Osteocyte (in vitro differentiated cells): ENCODE data around the gene GAPDHS. TPM values are rescaled to one million over a fixed set of nuclear protein-coding genes. Genes with fewer than 3 reads are reported as not detected.

Source experiments
- DNase-seq: peaks from one replicate; pipeline ENCODE4 v3.0.0; 2021; ENCODE audit warnings: mixed read lengths; ENCODE audit not compliant: unreplicated experiment; ENCODE audit errors: extremely low spot score
- H3K27ac Mint-ChIP-seq: one replicate; pipeline ENCODE4 v1.8.0; 2021; ENCODE audit warnings: mild to moderate bottlenecking, mixed read lengths; ENCODE audit not compliant: unreplicated experiment
- H3K27me3 Mint-ChIP-seq: one replicate; pipeline ENCODE4 v1.8.0; 2021; ENCODE audit warnings: mixed read lengths; ENCODE audit not compliant: unreplicated experiment
- H3K36me3 Mint-ChIP-seq: one replicate; pipeline ENCODE4 v1.8.0; 2021; ENCODE audit warnings: mixed read lengths; ENCODE audit not compliant: unreplicated experiment
- H3K4me1 Mint-ChIP-seq: one replicate; pipeline ENCODE4 v1.8.0; 2021; ENCODE audit warnings: mixed read lengths; ENCODE audit not compliant: unreplicated experiment
- H3K4me3 Mint-ChIP-seq: one replicate; pipeline ENCODE4 v1.8.0; 2021; ENCODE audit warnings: mild to moderate bottlenecking, moderate library complexity, mixed read lengths; ENCODE audit not compliant: unreplicated experiment
- H3K9me3 Mint-ChIP-seq: one replicate; pipeline ENCODE4 v1.8.0; 2021; ENCODE audit warnings: mixed read lengths; ENCODE audit not compliant: unreplicated experiment
- total RNA-seq: library from RNA; stranded (reverse); gene quantifications from 2 replicates; pipeline ENCODE4 v1.2.1, GENCODE V29; 2021
- TF ChIP-seq, protein P1 (sequence below): fragments of 200-600 bp; sonication (generic); IDR thresholded peaks from 2 replicates; pipeline ENCODE4 v1.5.0; 2021; ENCODE audit warnings: antibody characterized with exemption, mild to moderate bottlenecking, moderate library complexity

Gene GAPDHS
- total RNA-seq, 1 donor from 2014 or later = not detected

GRCh38 chr19:35592226-35592625, 59.0 kb downstream of the GAPDHS start:
- H3K36me3 Mint-ChIP-seq = no peaks in the 10 kb centered on the region
- H3K27me3 Mint-ChIP-seq = peaks cover 10% of the 10 kb centered on the region
- DNase-seq = no peak
- H3K4me3 Mint-ChIP-seq = no peak overlapping the region
- H3K27ac Mint-ChIP-seq = no peak overlapping the region
- TF ChIP-seq, protein P1, sequence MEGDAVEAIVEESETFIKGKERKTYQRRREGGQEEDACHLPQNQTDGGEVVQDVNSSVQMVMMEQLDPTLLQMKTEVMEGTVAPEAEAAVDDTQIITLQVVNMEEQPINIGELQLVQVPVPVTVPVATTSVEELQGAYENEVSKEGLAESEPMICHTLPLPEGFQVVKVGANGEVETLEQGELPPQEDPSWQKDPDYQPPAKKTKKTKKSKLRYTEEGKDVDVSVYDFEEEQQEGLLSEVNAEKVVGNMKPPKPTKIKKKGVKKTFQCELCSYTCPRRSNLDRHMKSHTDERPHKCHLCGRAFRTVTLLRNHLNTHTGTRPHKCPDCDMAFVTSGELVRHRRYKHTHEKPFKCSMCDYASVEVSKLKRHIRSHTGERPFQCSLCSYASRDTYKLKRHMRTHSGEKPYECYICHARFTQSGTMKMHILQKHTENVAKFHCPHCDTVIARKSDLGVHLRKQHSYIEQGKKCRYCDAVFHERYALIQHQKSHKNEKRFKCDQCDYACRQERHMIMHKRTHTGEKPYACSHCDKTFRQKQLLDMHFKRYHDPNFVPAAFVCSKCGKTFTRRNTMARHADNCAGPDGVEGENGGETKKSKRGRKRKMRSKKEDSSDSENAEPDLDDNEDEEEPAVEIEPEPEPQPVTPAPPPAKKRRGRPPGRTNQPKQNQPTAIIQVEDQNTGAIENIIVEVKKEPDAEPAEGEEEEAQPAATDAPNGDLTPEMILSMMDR = peak; percentile 50
- H3K9me3 Mint-ChIP-seq = no peaks in the 10 kb centered on the region
- peaks cover 3% of the 10 kb centered on the region for H3K4me1 Mint-ChIP-seq

Other genes with a start within 250 kb of the GAPDHS start
- gene MAG, start 241.3 kb upstream of the GAPDHS start, total RNA-seq = not detected in 2 replicates
- not detected in 2 replicates for gene CD22, start 204.3 kb upstream of the GAPDHS start, total RNA-seq
- gene FFAR1, start 185.6 kb upstream of the GAPDHS start, total RNA-seq = not detected in 2 replicates
- not detected in 2 replicates for gene FFAR3, start 175.0 kb upstream of the GAPDHS start, total RNA-seq
- not detected in 2 replicates for gene GPR42, start 162.4 kb upstream of the GAPDHS start, total RNA-seq
- not detected in 2 replicates for gene FFAR2, start 85.2 kb upstream of the GAPDHS start, total RNA-seq
- gene KRTDAP, start 43.0 kb upstream of the GAPDHS start, total RNA-seq = not detected in 2 replicates
- not detected in 2 replicates for gene DMKN, start 19.8 kb upstream of the GAPDHS start, total RNA-seq
- gene SBSN, start 5.1 kb upstream of the GAPDHS start, total RNA-seq = not detected in 2 replicates
- 110 and 111 TPM in 2 replicates for gene TMEM147, start 12.2 kb downstream of the GAPDHS start, total RNA-seq
- gene ATP4A, start 30.2 kb downstream of the GAPDHS start, total RNA-seq = not detected in 2 replicates
- gene PMIS2, start 52.7 kb downstream of the GAPDHS start, total RNA-seq = not detected in 2 replicates
- gene HAUS5, start 79.3 kb downstream of the GAPDHS start, total RNA-seq = 15.0 and 16.6 TPM in 2 replicates
- gene RBM42, start 95.6 kb downstream of the GAPDHS start, total RNA-seq = 88.9 and 95.3 TPM in 2 replicates
- 1.2 and 1.3 TPM in 2 replicates for gene ETV2, start 108.3 kb downstream of the GAPDHS start, total RNA-seq
- gene COX6B1, start 114.9 kb downstream of the GAPDHS start, total RNA-seq = 317 and 370 TPM in 2 replicates
- not detected in 2 replicates for gene UPK1A, start 133.1 kb downstream of the GAPDHS start, total RNA-seq
- gene ZBTB32, start 171.1 kb downstream of the GAPDHS start, total RNA-seq = not detected in 2 replicates
- gene KMT2B, start 184.5 kb downstream of the GAPDHS start, total RNA-seq = 45.1 and 45.3 TPM in 2 replicates
- 2.3 and 3.1 TPM in 2 replicates for gene IGFLR1, start 209.0 kb downstream of the GAPDHS start, total RNA-seq
- 35.9 and 44.9 TPM in 2 replicates for gene U2AF1L4, start 212.0 kb downstream of the GAPDHS start, total RNA-seq
- gene PSENEN, start 212.2 kb downstream of the GAPDHS start, total RNA-seq = 71.4 and 72.6 TPM in 2 replicates
- 14.1 and 15.7 TPM in 2 replicates for gene LIN37, start 215.1 kb downstream of the GAPDHS start, total RNA-seq
- 0.37 and 0.64 TPM in 2 replicates for gene HSPB6, start 223.6 kb downstream of the GAPDHS start, total RNA-seq
- gene PROSER3, start 224.7 kb downstream of the GAPDHS start, total RNA-seq = 19.8 and 20.9 TPM in 2 replicates
- 10.1 and 15.2 TPM in 2 replicates for gene ARHGAP33, start 242.1 kb downstream of the GAPDHS start, total RNA-seq